Fibroblast of peridontal ligament (primary cell): Measurements from ENCODE around the gene PLXNA2.

Source experiments
- DNase-seq: peaks from one replicate; pipeline ENCODE4 v3.0.0-alpha.2; 2010; ENCODE audit errors: extremely low read depth

The PLXNA2 gene

GRCh38 chr1:208225954-208226937, 17.9 kb downstream of the PLXNA2 start:
- DNase-seq = no peak

DNA sequence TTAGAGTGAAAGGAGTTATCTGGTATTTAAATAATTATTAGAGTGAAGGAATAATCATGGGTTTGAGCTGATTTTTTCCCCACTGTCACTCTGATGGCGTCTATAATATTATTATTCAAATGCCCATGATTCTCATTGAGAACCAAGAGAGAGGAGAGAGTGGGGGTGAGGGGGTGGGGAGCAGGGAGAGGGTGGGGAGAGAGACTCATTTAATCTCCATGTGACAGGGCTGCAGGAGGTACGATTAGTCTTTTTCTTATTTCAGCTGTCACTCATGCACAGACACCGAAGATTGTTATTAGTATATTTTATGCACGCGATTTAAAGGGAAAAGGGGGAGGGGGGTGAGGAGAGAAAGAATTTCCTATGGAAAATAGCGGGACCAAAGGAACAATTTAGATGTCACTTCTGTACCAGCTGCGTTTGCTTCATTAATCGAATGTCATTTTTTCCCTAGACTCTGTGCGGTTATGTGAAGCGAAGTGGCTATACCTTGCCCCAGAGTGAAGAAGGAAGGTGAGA, 19.9 kb downstream of the PLXNA2 start:
- DNase-seq = no peak

GRCh38 chr1:208223136-208223535, 21.0 kb downstream of the PLXNA2 start:
- no peak for DNase-seq

- DNase-seq = no peak
Observed at GRCh38 chr1:208222376-208223126, 21.6 kb downstream of the PLXNA2 start.

DNA sequence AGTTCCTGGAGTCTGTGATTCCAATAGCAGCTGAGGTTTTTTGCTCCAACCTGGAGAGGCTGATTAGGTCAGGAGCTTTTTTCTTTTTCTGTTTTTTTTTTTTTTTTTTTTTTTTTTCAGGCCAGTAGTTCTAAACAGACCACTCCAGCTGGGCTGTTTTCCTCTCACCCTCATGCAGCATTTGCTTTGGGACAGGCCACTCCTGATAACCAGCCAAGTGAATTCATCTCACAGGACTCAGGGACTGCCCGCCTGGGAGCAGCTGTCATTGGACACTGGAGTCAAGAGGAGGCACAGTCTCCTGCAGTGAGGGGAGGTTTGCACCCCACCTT, 22.9 kb downstream of the PLXNA2 start:
- DNase-seq = no peak

DNA sequence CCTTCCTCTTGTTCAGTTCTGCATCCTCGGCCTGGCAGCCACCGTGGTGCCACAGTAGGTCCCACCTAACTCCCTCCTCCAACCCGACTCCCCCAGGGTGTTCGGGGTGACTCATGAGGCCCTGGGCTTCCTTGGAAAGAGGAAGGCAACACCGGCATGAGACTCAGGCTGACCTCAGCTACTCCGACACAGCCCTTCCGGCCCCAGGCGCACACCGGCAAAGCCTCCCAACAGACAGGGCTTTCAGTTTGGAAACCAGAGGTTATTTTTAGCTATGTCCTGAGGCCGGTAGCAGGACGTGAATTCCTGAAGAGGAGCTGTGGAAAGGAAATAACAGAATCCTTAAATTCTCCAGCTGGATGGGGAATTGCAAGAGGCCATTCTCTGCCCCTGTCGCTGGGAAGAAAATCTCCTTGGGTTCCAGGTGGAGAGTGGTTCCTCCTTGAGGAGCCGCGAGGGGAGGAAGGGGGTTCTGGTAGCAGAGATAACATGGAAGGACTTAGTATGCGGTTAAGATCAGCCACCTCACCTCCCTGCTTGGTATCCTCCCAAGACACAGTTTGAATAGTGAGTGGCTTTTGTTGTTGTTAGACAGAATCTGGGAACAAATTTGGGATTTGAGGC, 24.4 kb downstream of the PLXNA2 start:
- DNase-seq = no peak

DNA sequence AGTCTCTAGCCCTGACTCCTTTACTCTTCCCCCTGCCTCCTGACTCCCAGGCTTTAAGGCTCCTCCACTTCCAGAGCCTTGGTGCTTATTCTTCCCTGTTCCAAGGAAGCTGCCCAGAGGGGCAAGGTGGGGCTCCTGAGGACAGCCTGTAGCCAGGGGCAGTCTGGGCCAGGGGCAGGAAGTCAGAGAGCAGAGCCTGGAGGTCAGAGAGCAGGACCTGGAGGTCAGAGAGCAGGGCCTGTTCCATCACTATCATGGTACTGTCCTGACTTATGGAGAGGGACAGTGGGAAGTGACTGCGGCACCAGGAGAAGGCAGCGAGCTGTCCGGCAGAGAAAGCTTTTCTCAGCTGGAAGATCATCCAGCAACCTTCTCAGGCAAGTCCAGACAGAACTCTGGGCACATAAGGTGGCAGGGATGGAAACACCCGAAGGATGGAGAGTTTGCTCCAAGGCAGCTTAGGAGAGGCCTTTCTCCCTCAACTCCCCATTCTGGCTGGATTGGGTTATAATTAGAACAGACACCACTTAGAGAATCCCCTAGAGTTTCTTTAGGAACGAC, 25.0 kb downstream of the PLXNA2 start:
- no peak for DNase-seq

DNA sequence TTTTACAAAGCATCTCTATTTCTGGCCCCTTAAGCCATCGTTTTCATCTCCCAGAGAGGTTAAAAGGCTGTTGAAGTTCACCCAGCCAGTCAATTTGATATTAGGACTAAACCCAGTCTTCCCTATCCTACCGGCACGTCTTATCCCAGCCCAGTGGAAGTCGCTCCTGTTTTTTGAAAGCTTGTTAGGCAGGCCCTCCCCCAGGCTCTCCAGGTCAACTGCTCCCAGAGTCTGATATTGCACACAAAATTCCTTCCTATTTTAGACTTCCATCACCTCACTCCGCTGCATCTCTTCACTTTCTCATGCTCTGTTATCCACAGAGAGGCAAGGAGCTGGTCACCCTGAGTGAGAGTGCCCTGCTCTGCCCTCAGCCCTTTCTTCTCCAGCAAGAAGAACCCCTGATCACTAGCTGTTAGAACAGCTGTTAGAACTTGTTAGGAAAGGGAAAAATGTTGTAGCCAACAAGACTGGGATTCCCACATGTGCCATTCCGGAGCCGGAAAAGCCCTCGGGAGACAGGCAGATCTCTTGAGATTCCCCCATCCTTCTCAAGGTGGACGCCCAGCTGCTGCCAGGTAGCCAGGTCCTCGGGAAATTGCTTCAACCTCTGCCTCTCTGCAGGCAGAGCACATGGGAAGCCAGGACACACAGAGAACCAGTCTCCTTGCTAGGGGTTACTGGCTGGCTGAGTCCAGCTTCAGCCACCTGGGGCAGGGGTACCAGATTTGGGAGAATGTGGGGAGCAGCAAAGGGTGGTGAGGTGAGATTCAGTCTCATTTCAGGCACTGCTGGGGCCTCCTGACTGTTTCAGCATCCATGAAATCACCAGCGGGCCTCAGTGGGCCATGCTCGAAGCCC, 25.7 kb downstream of the PLXNA2 start:
- DNase-seq = no peak

DNA sequence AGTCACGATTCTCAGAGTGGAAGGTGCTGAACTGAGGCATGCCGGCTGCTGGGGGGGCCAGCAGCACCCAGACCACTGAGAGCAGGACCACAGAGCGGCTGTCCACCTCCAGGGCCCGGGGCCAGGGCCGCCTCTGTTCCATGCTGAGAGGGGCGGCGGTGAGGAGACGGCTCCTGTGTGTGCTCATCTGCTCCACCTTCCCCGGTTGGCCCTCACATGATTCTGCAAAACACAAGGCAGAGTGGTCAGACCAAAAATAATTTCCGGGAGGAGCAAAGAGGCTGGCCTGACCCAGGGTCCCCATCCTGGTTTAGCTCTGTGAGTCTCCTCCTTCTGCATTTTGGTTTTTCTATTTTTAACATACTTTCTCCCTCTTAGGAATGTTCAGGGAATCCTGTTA, 26.4 kb downstream of the PLXNA2 start:
- DNase-seq = no peak

- DNase-seq = no peak
Observed at GRCh38 chr1:208216806-208217205, 27.4 kb downstream of the PLXNA2 start.

DNA sequence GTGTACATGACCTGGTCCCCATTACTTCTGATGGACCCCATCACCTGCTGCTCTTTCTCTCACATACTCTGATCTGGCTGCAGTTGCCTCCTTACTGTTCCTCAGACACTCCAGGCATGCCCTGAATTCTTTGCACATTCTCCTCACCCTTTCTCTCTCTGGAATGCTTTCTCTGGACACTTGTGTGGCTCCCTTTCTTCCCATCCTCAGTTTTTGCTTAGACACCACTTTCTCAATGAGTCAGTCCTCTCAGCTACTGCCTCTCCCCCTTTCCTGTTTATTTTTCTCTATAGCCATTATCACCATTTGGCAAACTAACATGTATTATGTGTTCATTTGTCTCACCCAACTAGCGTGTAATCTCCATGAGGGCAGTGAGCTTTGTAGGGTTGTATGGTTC, 28.1 kb downstream of the PLXNA2 start:
- peak; percentile 29 for DNase-seq

DNA sequence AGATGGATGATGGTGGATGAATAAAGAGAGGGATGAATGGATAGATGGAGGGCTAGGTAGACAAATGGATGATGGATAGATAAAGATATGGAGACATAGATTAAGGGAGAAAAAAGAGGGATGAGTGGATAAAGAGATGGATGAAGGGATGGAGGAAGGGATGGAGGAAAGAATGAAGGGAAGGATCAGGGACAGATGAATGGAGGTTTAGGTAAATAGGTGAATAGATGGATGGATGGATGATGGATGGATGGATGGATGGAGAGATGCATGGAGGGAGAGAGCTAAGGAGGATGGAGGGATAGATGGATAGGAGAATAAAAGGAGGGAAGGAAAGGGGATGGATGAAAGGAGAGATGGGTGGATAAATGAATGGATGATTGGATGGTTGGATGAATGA, 28.8 kb downstream of the PLXNA2 start:
- no peak for DNase-seq

GRCh38 chr1:208213786-208214185, 30.4 kb downstream of the PLXNA2 start:
- no peak for DNase-seq

GRCh38 chr1:208212893-208213292, 31.3 kb downstream of the PLXNA2 start:
- DNase-seq = no peak

DNA sequence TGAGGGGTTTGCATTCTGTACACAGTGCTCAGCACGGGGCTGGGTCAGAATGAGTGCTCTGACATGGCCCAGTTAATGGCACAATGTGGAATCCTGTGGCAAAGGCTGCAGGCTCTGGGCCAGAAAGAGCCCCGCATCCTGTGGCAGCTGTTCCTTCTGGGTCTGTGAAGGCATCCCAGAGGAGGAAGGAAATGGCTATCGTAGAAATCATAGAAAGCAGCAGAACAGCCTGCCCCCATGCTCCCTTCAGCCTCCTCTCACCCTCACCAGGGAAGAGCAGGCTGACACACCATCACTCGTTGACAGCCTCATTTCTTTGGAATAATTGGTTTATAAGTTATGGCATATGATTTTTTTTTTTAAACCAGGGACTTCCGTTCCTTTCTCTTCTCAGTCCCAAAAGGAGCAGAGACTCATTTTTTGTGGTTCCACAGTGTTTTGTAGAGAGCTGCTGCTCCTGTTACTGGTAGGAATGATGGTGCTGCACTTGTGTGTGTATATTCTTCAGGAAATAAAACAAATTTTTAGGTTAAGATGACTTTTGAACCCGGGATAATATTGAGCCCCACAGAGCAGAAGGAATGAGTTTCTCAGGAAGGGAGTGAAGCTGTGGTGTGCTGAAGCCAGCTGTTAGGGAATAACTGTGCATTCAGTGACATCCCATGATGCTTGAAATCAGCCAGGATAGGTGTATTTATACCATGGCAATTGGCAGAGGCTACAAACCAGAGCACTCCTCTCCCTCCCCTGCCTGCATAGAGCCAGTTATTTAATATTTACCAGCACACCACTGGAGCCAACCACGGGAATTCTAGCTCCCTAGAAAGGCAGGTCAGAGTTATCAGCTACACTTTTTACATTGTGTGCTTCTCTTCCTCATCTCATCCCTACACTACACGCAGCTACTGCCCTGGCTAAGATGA, 32.0 kb downstream of the PLXNA2 start:
- DNase-seq = no peak

- DNase-seq = no peak
Observed at GRCh38 chr1:208209896-208210589, 34.1 kb downstream of the PLXNA2 start.

DNA sequence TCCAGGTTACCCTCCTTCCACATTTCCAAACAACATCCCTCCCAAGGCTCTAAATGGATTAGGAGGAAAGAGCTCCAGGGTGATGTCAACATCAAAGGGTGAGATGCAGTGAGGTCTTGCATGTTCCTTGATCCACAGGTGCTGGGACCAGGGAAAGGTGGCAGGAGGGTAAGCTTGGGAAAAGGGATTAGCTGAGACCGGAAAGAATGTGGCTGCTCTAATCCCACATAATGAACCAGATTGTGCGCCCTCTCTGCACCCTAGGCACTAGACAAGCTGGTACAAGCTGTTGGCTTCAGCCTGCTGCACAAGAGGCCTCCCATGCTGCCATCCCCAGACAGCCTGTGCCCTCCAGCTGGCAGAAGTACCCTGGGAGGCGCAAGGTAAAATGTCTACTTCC, 34.9 kb downstream of the PLXNA2 start:
- DNase-seq = no peak

DNA sequence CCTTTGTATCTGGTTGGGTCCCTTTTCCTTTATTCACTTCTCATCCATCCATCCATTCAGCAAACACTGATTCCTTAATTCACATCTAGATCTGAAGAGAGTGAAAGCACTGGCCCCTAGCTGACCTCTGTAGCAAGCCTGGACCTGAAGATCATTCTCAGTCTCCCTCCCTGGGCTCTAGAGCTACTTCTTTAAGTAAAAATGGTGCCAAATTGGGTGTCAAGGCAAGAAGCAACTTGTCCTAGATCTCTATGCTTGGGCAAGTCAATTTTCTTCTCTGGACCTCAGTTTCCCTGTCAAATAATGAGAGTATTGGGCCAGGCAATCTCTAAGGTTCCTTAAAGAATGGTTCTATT, 36.1 kb downstream of the PLXNA2 start:
- no peak for DNase-seq

DNA sequence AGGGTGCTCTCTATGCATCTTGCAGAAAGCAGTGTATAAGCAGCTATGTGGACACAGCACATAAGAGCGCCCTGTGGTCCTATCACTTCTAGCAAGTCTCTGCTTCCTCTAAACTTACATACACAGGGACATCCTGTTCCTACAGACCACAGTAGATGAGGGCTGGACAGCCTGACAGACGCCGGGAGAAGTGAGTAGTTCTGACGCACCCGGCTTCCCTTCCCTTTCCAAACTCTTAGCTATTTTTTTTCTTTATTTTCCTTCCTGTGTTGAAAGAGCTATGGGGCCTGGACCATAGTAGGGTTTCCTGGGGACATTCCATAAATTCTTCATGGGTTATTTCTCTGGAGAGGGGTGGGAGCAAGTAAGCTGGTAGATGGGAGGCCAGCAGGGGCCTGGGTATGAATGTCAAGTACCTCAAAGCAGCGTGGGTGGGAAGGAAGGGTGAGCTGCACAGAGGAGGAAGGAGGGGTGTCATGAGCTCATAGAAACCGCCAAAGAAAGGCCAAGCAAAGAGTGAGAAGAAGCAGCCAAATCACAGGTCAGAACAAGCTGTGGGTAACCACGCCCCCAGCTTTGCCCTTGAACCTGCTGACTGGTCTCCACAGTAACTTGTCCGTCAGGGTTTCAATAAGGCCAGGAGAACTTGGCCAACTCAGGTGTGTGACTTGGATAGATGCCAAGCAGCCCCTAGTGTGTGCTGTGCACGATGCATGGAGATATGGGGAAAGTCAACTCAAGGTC, 36.6 kb downstream of the PLXNA2 start:
- DNase-seq = peak; percentile 61
